Mucosa of gallbladder (tissue), 1 donor: ENCODE results near the gene COL11A1. TPM values are rescaled to one million over a fixed set of nuclear protein-coding genes. Genes with fewer than 3 reads are reported as not detected.
"Not testable (repeated sequence)": the region's sequence is repeated elsewhere in the genome, so short reads cannot be mapped to it uniquely, and the experiment has no call there.

Source experiments
- DNase-seq: peaks from one replicate; pipeline ENCODE4 v3.0.0-alpha.2; 2020; ENCODE audit warnings: low spot score
- total RNA-seq: library from RNA; stranded (reverse); gene quantifications from one replicate; pipeline ENCODE4 v1.2.1, GENCODE V29; 2021
- donor health status: DM: no; HTN: no; CAD: no.

COL11A1 gene
- total RNA-seq, result 0.14 TPM

DNA sequence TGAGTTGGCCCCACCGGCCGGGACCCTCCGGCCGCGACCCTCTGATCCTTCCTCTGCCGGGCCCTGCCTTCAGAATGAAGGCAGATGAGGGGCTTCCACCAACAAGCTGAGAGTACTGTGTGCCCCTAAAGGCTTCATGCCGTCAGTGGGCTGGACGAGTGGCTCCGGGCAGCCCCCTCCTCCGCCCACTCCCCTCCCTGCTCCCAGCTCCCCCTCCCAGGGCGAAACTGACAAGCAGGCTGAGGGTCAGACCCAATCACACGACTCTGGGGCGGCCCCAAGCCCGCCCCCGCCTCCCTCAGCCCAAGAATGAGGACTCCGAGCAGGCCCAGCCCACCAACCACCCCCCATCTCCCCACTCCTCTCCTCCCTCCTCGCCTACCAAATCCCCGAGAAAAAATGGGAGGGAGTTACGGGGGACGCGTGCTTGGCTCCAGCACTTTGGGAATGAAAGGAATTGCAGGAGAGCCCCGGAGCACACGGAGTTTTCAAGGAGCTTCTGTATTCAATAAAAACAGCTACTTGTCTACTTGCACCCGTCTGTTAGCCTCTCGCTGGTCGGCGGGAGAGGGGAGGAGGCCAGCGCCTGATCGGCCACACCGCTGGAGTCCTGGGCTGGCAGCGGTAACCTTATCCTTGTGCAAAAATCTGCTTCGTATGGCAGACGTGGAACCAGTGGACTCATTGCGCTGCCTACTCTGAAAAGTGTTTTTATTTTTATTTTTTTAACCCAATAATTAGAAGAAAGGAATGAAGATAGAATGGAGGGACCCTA, at the start of gene COL11A1:
TSS of gene COL11A1 (minus strand) at position 147 of the 775 bp plus-strand sequence. CDS start 344 bp downstream, outside the sequence.
- no peak for DNase-seq

DNA sequence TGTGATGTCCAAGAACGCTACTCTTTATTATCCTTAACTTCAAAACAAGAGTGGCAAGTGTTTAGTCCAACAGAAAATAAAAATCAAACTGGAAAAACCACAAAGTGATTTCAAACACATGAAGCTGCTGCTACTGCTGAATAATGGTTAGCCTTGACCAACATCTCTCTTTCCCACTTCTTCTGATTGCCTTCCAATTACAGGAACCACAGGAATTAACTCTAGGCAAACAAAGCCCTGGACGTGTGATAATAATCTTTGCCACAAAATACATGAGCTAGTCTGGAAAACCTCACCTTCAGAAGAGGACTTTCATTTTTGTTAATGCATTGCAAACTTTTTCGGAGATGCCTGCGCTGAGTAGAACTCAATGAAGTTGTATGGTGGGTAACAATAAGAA, 48.6 kb upstream of the COL11A1 start:
- no peak for DNase-seq

DNA sequence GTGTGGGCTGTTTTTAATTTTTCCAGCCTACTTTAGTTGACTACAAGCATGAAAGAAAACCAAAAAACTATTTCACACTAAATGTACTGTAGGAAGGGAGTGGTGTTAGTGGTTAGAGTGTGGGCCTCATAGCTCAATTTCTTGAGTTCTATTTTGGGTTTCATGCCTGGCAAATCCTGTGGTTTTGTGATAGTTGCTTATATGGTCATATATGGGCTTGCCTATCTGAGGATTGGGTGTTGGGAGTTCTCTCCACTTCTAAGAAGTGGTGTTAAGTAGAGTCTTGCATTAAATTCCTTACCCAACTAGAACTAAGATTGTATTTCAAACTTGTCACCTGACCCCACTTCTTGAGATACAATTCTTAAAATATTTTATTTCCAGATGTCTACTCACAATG, 37.8 kb upstream of the COL11A1 start:
- DNase-seq, result no peak

DNA sequence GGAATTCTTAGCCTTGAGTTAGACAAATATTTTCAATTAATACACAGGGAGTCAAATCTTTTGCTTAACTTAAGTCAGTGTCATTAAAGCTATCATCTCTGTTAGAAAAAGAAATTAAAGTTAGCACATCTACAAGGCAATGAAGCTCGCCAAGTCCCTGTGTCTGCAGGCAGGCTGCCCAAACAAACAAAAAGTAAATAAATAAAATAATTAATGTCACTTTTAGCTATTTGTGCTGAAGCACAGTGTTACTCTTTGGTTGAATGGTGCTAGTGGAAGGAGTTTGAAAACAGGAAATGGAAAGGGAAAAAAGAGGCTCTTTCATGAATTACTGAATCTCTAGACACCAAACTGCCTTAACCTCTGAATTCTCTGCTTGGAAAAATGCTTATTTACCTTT, 37.1 kb upstream of the COL11A1 start:
- no peak for DNase-seq

DNA sequence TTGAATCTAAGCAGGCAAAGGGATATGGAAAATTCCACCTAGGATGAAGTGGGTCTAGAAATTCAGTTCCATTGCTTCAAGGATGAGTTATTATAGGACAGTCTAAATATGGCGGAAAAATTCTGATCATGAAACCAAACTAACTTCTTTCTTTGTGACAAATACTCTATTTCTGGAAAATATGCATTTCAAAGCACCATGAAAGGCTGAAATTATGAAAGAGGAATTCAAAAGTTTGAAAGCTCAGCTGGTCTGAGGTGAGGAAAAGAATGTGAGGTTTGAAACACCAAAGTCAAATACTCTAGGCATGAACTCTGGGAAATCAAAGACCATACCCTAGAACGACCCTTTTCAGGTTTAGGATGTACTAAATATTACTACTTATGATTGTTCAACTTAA, 36.4 kb upstream of the COL11A1 start:
- no peak for DNase-seq

DNA sequence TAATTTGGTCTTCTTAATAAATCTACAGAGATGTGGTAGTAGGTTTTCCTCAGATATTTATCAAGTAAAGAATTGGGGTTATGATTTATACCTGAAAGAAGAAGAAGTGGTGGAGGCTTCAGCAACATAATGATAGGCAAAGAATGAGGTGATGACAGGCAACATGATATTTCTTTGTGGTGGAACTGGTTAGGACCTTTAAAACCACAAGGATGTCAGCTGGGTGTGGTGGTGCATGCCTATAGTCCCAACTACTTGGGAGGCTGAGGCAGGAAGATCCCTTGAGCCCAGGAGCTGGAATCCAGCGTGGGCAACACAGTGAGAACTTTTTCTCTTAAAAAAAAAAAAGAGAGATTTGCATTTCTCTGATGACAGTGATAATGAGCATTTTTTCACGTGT, 34.1 kb upstream of the COL11A1 start:
- DNase-seq, result no peak

DNA sequence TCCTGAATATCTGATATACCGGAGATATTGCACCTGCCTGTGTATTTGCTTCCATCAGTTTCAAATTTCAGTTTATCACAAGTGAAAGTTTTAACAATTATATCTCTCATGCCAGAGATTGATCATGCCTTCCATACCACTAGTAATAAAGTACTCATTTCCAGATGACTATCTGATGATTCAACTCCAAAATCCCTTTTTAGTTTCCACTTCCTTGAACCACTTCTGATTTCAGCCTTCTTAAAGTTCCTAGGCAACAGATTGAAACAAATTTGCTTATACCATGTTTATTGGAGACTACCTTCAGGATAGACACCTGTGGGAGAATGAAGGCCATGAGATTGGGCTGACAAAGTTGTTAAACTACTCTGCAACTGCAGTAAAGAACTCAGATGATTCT, 21.5 kb upstream of the COL11A1 start:
- no peak for DNase-seq

DNA sequence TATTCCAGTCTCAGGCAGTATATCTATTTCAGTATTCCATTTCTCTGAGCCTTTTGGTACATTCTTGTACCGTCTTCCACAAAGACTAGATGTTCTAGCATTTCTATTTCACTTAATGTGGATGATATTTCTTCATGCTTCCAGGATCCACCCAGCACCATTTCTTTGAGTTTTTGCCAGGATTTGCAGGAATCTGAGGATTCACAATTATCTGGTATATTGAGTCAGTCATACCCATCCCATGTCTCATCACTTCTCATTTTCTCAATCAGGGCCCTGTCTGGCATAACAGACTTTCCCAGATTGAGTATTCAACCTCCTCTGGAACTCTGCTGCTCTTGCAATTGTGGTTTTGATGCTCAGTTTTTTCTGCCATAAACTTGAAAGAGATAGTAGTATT, 20.9 kb upstream of the COL11A1 start:
- no peak for DNase-seq

DNA sequence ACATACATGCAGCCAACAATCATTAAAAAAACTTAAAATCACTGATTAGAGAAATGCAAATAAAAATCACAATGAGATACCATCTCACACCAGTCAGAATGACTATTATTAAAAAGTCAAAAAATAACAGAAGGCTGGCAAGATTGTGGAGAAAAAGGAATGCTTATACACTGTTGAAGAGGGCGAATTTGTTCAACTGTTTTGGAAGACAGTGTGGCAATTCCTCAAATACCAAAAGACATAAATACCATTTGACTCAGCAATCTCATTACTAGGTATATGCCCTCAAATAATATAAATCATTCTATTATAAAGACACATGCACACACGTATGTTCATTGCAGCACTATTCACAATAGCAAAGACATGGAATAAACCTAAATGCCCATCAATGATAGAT, 19.9 kb upstream of the COL11A1 start:
- not testable (repeated sequence) for DNase-seq

DNA sequence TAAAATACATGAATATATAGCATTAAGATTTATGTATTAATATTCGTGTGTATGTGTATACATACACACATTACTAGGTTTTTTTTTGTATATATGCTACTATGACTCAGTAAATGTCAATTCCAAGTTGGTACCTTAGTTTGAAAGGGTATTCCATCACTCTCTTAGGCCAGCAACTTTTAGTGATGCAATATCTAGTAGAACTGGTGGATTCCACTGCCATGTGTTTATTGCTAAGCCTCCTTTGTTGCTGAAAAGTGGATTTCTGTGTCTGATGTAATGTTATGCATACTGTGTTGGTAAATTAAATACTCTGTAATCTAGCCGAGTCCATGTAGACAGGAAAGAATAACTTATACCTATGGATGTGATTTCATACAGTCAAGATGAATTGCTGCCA, 16.9 kb upstream of the COL11A1 start:
- no peak for DNase-seq

DNA sequence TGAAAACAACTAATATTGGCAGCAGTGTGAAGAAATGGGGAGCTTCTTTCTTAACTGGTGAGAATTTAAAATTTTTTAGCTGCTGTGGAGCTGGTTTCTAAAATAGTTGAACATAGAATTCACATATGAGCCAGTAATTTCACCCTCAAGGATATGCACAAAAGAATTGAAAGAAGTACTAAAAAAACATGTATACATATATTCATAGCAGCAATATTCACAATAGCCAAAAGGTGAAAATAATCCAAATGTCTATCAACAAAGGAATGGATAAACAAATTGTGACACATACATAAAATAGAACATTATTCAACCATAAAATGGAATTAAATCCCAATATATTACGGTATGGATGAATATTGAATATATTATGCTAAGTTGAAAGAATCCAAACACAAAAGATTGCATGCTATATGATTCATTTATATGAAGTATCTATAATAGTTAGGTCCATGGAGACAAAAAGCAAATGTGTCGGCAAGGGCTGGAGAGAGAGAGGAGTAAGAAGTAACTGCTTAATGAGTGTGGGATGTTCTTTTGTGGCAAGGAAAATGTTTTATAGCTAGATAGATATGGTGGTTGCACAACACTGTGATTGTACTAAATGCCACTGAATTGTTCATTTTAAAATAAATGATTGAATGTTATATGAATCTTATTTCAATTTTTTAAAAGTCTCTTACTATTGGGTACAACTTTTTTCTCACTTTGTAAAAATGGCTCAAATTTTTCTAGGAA, 14.8 kb upstream of the COL11A1 start:
- no peak for DNase-seq

DNA sequence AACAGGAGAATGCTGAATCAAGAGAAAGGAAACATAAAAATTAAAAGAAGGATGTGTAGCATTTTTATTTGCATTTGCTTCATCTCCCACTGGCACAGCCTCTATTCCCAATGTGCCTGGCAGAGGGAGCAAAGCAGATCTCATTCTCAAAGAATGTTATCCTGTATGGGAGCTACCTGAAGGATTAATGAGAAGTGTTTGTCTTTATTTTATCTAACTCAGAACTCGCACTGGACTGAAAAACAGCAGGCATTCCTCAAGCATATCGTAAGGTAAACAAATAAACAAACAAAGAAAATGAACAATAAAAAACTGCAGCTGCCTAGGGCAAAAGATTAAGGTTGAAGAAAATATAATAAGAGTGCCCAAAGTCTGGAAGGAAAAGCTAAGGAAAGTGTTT, 12.7 kb upstream of the COL11A1 start:
- no peak for DNase-seq

DNA sequence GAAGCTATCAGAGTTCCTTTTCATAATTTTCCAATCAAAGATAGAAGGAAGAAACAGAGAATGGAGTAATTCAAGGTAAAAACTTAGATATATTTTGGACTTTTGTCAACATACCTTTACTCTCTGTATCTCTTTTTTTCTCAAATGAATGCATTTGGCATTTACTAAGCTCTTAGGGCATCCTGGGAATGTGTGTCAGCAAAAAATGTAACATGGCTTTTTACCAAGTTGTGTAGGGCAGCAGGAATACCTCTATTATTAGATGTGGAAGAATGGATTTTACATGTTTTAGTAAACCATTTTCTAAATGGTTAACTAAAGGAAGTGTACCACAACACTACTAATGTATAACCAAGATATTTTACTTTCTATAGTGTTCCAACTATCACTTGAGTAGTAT, 4.2 kb upstream of the COL11A1 start:
- DNase-seq, result no peak

DNA sequence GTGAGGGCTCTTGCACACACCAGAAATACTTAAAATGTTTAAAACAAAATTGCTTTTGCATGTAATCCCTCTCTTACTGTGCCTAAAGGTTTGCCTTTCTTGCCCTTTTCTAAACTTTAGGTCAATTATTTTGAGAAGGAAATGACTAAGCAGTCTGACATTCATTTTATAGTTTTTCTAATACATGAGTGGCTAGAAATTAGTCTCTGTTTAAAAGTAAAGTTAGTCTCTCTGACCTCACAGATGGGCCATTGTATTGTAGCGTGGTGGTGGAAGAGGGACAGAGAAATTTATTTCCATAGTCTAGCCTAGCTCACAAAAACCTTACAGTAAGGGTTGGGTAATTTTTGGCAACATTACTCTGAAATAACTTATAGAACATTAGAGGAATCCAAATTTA, 3.6 kb upstream of the COL11A1 start:
- DNase-seq, result no peak

DNA sequence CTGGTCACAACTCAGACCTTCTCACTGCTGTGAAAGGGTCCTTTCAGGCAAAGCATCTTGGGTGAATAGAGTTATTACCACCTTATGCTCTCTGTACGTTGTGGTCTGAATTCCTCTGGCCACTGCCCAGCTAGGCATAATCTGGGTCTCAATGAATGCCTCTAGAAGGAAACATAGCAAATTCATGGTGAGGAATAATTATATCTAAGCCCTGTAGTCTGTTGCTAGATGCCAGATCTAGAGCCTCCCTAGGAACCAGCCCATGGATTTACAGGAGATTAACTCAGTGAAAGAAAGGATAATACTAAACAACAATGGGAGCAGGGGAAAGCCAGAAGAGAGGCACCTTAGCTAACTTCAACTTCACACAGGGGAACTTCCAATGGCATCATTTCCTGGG, 2.4 kb upstream of the COL11A1 start:
- DNase-seq, result no peak

DNA sequence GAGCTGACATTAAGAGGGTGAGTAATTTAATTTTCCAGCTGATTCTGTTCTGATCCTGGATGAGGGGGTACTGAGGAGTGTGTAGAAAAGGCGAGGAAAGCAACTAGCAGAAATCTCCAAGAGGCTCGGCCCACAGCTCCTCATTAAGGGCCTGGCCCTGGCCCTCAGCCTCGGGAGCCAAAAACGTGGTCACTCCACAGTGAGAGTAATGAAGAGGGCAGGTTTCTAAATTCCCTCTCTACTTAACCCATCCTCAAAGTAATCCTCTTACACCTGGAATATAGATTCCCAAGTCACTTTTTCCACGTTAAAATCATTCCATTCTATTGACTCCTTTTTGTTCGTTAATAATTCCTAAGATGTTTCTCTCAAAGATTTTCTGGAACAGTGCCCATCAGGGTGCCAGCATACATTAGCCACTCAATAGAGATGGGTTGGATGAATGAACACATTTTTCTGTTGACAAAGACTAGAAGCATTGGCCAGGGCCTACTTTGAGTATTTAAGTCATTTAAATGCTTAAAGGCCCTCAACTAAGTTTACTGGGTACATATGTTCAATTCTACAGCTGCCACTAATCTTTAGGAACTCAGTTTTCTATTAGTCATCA, 1.1 kb upstream of the COL11A1 start:
- DNase-seq, result no peak

DNA sequence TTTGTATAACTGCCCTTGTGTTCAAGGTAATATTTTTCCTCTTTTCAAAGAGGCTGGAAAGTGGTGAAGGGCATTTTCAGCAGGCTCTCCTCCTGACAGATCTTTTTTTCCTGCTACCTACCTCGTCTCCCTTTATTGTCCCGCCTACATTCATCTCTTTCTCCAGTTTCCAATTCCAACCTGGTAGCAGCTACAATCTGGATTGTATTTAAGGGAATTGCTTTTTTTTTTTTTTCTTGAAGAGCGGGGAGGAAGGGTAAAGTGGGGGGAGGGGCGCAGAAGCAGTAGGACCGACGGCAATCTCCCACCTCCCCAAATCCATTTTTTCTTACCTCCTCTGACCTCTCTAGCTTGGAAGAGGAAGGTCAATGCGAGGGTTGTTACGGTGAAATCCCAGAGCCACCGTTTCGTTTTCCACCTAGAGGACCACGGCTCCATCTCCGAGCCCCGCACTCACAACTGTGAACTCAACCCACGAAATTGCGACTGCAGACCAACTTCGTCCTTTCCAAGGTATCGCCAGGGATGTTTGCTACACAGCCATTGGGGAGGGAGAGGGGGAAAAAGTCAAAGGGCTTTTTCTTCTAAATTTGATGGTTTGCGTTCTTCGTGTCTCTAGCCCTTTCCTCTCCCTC, 464 bp downstream of the COL11A1 start:
- no peak for DNase-seq

DNA sequence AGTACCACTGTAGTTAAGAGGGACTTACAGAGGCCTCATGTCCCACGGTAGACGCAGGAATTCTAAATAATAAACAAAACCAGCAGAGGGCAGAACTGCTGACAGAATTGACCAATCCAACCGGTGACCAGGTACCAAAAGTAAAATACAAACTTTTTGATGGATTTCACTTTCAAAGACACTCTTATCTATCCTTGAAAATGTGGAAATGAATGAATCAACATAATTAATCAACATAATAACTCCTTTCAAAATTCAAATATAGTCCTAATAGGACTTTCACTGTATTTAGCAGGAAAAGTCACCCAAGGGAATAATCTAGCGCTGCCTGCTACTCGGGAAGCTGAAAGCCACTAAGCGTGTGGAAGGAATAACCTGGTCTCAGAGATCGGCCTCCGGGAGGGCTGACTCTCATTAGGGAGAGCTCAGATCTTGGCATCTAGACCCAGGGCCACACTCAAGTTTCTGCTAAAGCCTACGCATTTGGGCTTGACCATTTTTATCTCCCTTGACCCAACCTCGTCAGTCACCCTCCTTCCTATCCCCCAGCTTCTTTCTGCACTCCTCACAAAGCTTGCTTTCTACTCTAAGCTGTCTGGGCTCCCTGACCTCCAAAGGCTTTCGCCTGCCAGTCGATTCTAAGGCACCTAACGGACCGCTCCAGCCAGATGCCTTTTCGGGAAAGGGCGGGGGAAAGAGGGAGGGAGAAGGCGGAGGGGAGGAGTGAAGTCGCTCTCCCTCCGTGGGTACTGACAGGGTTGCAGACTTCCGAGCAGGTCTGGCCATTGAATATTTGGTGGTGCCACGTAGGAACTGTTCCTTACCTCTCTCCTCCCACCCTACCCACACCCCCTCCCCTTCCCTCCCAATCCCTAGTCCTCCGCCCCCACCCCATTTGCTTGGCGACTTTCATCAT, 1.6 kb downstream of the COL11A1 start:
- peak; percentile 20 for DNase-seq

DNA sequence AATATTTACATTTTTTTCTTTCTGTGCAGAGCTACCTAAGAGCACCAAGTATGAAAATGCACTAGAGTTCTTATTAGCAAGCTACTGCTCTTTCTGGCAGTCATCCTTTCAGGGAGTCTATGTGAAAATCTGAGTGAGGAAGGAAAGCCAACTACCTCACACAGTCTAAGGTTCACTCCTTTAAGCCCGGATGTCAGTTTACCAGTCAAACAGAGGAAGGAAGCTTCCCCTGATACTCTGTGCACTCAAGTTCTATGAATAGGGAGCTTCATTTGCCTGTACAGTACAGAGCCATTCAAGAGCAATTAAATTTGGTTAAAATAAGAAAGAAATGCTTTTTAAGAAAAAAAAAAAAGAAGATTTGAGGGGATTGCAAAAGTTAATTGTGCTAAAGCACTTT, 6.9 kb downstream of the COL11A1 start:
- DNase-seq, result no peak

DNA sequence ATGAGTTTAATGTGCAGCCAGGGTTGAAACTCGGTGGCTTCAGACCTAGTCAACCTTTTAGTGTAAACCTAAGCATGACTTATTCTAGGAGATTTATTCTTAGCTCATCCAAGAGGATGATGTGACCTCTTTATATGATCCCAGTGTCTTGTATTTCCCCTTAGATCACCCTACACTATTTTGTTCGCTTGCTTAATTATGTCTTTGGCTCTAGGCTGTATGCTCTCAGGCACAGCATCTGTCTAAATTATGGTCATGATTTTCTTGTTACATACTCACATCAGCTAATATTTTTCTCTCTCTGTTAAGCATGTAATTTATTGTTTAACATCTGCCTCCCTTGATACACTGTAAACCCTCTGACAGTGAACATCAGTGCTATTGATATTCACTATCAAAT, 19.1 kb downstream of the COL11A1 start:
- DNase-seq, result no peak

DNA sequence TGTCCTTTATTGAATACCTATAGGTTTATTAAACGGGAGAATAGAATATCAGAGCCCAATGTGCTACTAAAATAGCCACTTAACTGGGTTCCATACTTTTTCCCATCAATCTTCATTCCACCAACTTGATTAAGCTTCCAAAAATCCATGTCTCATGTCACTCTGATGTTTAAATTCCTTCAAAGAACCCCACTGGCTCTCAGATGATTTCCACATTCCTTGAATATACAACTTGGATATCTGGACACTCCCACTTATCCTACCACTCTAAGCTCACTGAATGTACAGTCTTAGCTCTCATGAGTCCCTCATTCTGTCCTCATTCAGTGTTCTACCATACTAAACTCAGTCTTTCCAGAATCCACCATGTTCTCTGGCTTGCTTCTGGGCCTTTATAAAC, 21.1 kb downstream of the COL11A1 start:
- DNase-seq, result no peak
